Stomach (tissue), 4 donors: ENCODE measurements around the gene DEF6.

ENCODE experiments used
- POLR2A ChIP-seq, 4 donors: fragments of 450-650 bp; IDR thresholded peaks; one replicate each; pipeline ENCODE4 v1.6.1; 2016; ENCODE audit warnings: antibody characterized with exemption in 4 of 4, control low read depth in 2 of 4, mild to moderate bottlenecking in 1 of 4, moderate library complexity in 1 of 4
- TF ChIP-seq, protein P1 (sequence below), 7 experiments: fragments of 450-650 bp in 4 of 7; fragments of 200-600 bp in 3 of 7; sonication (generic) in 3 of 7; IDR thresholded peaks; one replicate each; pipeline ENCODE4 v1.5.1; 2016 to 2019; ENCODE audit warnings: antibody characterized with exemption in 7 of 7, control low read depth in 2 of 7, mild to moderate bottlenecking in 1 of 7

DNA sequence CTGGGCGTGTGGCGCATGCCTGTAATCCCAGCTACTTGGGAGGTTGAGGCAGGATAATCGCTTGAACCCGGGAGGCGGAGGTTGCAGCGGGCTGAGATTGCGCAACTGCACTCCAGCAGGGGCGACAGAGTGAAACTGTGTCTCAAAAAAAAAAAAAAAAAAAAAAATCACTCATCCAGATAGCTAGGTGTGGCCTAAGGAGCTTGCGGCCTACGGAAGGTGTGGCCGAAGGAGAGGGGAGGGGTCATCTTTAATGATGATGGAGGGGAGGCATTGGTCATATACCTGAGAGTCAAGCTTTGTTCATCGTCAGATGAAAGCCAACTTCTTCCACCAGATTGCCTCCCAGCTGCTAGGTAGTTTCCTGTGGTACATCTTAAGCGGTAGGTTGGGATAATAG lies 43.9 kb downstream of the DEF6 start:
- TF ChIP-seq, protein P1, sequence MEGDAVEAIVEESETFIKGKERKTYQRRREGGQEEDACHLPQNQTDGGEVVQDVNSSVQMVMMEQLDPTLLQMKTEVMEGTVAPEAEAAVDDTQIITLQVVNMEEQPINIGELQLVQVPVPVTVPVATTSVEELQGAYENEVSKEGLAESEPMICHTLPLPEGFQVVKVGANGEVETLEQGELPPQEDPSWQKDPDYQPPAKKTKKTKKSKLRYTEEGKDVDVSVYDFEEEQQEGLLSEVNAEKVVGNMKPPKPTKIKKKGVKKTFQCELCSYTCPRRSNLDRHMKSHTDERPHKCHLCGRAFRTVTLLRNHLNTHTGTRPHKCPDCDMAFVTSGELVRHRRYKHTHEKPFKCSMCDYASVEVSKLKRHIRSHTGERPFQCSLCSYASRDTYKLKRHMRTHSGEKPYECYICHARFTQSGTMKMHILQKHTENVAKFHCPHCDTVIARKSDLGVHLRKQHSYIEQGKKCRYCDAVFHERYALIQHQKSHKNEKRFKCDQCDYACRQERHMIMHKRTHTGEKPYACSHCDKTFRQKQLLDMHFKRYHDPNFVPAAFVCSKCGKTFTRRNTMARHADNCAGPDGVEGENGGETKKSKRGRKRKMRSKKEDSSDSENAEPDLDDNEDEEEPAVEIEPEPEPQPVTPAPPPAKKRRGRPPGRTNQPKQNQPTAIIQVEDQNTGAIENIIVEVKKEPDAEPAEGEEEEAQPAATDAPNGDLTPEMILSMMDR (IDR thresholded peaks at IDR 0.05): no peak
- no peak for TF ChIP-seq POLR2A (IDR thresholded peaks at IDR 0.05)
